ENCODE data around the gene CHST11.

CHST11 gene

GRCh38 chr12:104697186-104697585, 240.4 kb downstream of the CHST11 start:
- no peak for DNase-seq (ENCODE audit: low spot score)

- no peak for DNase-seq (ENCODE audit: low spot score)
Measured at GRCh38 chr12:104698871-104699270, 242.1 kb downstream of the CHST11 start.

- DNase-seq (ENCODE audit: low spot score), result no peak
Measured at GRCh38 chr12:104699489-104700190, 242.9 kb downstream of the CHST11 start.

GRCh38 chr12:104700324-104700723, 243.6 kb downstream of the CHST11 start:
- DNase-seq (ENCODE audit: low spot score), result no peak

GRCh38 chr12:104701301-104701700, 244.6 kb downstream of the CHST11 start:
- no peak for DNase-seq (ENCODE audit: low spot score)

- no peak for DNase-seq (ENCODE audit: low spot score)
Measured at GRCh38 chr12:104701756-104702155, 245.0 kb downstream of the CHST11 start.

- no peak for DNase-seq (ENCODE audit: low spot score)
Measured at GRCh38 chr12:104702565-104703139, 245.9 kb downstream of the CHST11 start.

- DNase-seq (ENCODE audit: low spot score), result no peak
Measured at GRCh38 chr12:104703372-104703771, 246.6 kb downstream of the CHST11 start.

- no peak for DNase-seq (ENCODE audit: low spot score)
Measured at GRCh38 chr12:104704224-104704779, 247.6 kb downstream of the CHST11 start.

GRCh38 chr12:104707194-104707593, 250.4 kb downstream of the CHST11 start:
- no peak for DNase-seq (ENCODE audit: low spot score)

- no peak for DNase-seq (ENCODE audit: low spot score)
Measured at GRCh38 chr12:104707794-104708558, 251.2 kb downstream of the CHST11 start.

GRCh38 chr12:104708891-104709290, 252.1 kb downstream of the CHST11 start:
- no peak for DNase-seq (ENCODE audit: low spot score)

GRCh38 chr12:104709692-104710435, 253.1 kb downstream of the CHST11 start:
- no peak for DNase-seq (ENCODE audit: low spot score)

- no peak for DNase-seq (ENCODE audit: low spot score)
Measured at GRCh38 chr12:104710940-104711689, 254.4 kb downstream of the CHST11 start.

GRCh38 chr12:104712477-104712876, 255.7 kb downstream of the CHST11 start:
- DNase-seq (ENCODE audit: low spot score), result no peak

GRCh38 chr12:104712968-104713367, 256.2 kb downstream of the CHST11 start:
- DNase-seq (ENCODE audit: low spot score), result no peak

GRCh38 chr12:104713444-104713843, 256.7 kb downstream of the CHST11 start:
- no peak for DNase-seq (ENCODE audit: low spot score)

- no peak for DNase-seq (ENCODE audit: low spot score)
Measured at GRCh38 chr12:104714369-104714768, 257.6 kb downstream of the CHST11 start.

GRCh38 chr12:104716172-104716571, 259.4 kb downstream of the CHST11 start:
- DNase-seq (ENCODE audit: low spot score), result no peak

GRCh38 chr12:104718304-104718929, 261.7 kb downstream of the CHST11 start:
- DNase-seq (ENCODE audit: low spot score), result no peak

Data from CD4-positive, alpha-beta T cell treated with Interleukin-15 for 4 hours (primary cell).